Bone marrow (tissue), 2 donors: ENCODE data around the gene RNF34.

Experiments
- DNase-seq, 2 donors: peaks; one replicate each; lab custom pipeline; 2025; lab: John Stamatoyannopoulos, UW

Gene RNF34

GRCh38 chr12:121388421-121388981, 11.4 kb upstream of the RNF34 start:
- peak in 1 of 2 donors; percentile 86 for DNase-seq

DNA sequence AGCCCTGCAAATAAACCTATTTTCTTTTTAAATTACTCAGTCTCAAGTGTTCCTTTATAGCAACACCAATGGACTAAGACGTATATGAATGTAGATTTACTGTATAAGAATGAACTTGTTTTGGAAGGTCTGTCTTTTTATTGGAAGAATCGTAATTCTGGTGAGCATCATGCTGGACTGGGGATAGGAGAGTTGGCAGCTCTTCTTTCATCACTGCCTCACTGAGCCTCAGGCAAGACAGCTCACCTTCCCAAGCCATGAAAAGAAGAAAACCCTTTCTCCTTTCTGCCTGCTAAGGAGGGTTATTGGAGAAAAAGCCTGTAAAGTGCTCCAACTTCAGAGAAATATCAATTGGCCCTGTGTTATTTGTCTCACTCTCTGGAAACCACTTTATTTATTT, 9.1 kb upstream of the RNF34 start:
- no peak for DNase-seq

DNA sequence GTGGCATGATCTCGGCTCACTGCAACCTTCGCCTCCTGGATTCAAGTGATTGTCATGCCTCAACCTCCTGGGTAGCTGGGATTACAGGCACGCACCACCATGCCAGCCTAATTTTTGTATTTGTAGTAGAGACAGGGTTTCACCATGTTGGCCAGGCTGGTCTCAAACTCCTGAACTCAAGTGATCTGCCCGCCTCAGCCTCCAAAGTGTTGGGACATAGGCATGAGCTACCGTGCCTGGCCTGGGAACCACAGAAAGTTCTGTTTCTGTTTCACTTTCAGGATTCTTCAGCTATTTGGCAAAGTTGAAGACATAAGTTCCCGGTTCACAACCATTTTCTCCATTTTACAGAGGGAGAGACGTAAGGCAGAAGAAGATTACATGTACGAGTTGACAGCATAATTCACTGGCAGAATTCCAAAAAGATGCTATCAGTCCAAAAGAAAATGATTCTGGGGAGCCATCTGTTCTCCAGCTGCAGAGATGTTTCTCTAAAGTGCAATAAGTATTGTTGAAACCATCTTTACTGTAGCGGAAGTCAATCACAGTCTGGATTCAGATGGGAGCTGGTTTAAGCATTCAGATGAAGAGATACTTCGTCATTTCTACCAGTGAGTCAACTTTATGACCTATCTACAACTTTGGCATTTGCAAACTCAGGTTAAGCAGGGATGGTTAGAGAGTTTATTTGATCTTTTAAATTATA, 8.1 kb upstream of the RNF34 start:
- peak in 1 of 2 donors; percentile 76 for DNase-seq

- no peak for DNase-seq
Observed at GRCh38 chr12:121392325-121392716, 7.6 kb upstream of the RNF34 start.

DNA sequence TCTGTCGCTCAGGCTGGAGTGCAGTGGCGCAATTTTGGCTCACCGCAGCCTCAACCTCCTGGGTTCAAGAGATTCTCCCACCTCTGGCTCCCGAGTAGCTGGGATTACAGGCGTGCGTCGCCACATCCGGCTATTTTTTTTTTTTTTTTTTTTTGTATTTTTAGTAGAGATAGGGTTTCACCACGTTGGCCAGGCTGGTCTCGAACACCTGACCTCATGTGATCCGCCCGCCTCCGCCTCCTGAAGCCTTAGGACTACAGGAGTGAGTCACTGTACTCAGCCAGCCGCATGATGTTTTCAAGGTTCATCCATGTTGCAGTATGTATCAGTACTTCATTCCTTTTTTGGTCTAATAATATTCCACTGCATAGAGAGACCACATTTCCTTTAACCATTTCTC, 2.4 kb upstream of the RNF34 start:
- DNase-seq: no peak

DNA sequence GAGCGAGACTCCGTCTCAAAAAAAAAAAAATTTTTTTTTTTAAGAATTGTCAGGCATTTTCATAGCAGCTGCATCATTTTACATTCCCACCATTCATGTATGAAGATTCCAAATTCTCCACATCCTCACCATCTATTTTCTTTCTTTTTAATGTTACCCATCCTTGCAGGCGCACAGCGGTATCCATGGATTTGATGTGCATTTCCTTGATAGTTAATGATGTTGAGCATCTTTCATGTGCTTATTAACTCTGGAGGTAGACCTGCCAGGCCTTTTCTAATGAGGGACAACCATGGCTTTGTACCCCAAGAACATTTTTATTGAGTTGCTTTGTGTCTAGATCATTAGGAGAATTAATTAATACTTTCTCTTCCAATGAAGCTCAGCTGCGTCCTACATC, 1.6 kb upstream of the RNF34 start:
- DNase-seq: no peak

DNA sequence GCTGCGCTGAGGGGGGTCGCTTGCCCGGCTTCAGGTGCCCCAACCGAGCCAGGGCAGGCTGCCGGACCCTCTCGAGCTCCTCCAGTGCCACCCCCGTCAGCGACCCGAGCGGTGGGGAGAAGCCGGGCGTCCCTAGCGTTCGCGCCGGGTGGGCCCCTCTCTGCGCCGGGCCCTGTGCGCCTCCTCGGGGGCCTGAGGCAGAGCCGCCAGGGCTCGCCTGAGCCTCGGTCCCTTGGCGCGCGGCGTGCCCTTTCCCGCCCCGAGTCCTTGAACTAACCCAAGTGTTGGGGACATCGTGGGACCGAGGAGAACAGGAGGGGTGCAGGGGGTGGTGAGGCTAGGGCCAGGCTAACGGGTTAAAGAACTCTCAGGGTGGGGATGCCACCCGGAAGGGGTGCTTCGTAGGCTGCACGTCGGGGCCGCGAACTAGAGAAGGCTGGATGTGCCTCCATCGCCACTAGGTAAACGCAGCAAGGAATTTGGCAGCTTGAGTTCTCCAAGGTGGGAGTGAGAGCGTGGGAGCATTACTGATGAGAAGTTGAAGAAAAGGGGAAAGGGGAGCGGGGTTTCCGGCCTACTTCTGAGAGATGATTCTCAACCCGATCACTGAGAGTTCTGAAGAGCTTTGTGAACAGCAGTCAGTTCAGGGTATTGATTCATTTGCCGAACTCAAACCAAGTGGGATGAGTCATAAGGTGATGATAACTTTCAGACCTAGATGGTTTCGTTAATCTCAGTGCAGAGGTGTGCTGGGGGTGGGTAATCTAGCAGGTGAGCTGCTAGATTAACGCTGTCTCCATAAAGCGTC, 618 bp downstream of the RNF34 start:
- peak in 1 of 2 donors; percentile 59 for DNase-seq

GRCh38 chr12:121403721-121404120, 3.8 kb downstream of the RNF34 start:
- DNase-seq: no peak

GRCh38 chr12:121404734-121405133, 4.8 kb downstream of the RNF34 start:
- no peak for DNase-seq

GRCh38 chr12:121405211-121405610, 5.3 kb downstream of the RNF34 start:
- DNase-seq: no peak

DNA sequence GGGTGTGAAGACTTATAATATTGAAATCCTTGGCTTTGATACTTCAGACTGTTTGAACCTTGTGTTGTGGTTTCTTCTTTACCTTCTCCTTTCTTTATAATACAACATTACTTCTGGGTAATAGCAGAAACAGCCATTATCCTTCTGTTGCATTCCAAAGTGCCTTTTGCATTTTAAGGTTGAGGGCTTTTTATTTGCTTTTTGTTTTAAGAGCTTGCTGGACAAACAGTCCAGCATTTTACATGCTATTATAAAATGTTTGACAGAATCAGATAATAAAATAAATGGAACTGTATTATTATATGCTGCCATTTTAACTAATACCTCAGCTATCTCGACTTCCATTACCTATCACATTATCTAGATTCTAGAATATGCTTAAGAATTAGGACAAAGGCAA, 14.0 kb downstream of the RNF34 start:
- DNase-seq: no peak

GRCh38 chr12:121417847-121418246, 17.9 kb downstream of the RNF34 start:
- DNase-seq: no peak

- DNase-seq: no peak
Observed at GRCh38 chr12:121420109-121420508, 20.2 kb downstream of the RNF34 start.

DNA sequence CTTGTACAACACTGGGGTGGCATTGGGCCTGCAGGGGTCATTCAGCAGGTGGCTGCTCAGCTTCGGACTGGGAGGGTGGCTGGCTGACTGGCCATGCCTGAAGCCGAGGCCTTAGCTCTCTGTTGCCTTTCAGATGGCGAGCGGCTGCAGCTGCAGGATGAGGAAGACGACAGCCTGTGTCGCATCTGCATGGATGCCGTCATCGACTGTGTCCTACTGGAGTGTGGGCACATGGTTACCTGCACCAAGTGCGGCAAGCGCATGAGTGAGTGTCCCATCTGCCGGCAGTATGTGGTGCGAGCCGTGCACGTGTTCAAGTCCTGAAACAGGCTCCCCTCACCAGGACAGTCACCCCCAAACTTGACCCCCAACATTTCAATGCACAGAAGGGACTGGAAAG, 23.3 kb downstream of the RNF34 start:
- DNase-seq: no peak

DNA sequence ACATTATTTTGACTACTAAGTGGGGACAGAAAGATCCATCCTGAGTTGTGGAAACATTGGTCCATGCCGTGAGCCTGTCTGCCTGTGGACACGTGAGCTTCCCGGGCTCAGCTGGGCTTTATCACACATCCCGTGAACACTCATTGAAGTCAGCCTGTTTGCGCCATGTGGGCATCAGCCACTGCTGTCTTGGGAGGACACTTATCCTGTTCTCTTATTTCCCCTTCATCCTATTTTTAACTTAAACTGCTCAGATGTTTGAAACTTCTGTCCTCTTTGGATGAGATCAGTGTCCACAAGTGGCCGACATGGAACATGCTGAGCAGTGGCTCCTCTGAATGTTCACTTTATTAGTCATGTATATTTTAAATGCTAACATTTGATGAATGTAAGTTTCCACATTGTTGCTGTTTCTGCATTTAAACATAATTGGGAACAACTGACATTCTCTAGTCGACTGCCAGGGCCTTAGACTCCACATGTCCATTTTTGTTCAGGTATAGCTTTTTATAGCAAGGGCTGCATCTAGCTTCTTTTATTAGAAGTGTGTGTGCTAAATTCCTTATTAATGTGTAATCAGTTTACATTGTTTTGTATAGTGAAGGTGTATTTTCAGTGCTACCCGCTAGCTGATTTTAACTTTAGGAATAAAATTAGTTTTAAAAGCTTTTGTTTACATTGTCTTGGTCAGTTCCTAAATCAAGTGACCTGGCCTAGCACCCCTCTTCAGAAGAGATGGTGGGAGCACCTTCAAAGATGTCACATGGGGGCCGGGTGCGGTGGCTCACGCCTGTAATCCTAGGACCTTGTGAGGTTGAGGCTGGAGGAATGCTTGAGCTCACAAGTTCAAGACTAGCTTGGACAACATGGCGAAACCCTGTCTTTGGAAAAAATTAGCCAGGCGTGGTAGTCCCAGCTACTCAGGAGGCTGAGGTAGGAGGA, 24.0 kb downstream of the RNF34 start:
- DNase-seq: no peak

- no peak for DNase-seq
Observed at GRCh38 chr12:121424624-121424975, 24.7 kb downstream of the RNF34 start.

DNA sequence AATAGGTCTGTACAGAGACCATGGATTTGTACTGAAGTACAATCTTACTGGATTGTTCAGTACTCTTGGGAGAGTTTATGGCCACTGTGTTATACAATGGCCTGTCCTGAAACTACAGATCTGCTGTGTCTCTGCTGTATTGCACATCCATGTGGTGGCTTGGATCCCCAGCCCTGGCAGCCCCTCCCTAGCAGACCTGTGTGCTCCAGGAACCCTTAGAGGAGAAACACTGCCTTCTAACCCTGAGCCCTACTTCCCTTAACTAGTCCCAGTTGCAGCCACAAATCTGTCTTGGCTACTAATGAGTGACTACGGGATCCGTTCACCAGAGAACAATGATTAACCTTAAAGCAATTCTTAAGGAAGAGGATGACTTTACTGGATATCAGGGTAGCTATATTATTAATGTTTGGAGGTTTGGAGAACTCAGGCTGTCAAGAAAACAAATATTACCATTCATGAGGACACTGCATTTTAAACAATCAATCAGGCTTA, 27.7 kb downstream of the RNF34 start:
- DNase-seq: no peak

DNA sequence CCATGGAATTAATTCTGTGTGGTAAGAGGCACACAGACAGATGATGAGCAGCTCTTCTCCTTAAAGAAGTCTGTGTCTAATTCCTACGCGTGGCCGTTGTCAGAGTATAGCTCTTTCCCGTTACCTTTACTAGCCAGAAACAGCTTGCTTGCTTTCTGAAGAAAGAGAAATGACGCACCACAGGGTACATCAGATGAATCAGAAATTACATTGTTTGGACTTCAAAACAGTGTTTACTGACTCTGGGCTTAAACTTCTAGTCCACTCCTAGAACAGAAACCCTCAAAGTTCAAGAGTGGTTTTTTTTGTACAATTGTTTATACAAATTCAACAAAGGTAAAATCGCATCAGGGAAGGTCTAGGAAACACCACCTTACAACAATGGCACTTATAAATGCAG, 29.0 kb downstream of the RNF34 start:
- no peak for DNase-seq

GRCh38 chr12:121430833-121431415, 31.0 kb downstream of the RNF34 start:
- DNase-seq: no peak

- DNase-seq: peak in 1 of 2 donors; percentile 52
Observed at GRCh38 chr12:121432740-121433480, 33.0 kb downstream of the RNF34 start.

DNA sequence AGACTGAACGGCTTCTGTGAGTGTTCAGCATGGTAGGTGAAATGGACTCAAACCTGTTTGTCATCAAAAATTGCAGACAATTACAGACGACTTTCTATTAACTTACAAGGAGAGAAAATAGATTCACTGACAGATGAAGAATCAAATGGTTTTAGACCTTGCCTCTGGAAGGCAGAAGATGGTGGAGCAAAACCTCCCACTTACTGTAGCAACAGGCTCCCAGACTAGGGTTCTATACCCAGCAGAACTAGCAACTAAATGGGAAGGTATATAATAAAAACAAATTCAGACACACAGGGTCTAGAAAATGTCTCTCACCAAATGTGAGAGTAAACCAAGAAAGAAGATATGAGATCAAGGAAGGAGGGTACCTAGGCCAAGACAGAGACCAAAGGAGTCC, 36.8 kb downstream of the RNF34 start:
- no peak for DNase-seq
